Bronchial smooth muscle cell (primary cell): ENCODE data around the gene PLS3. TPM values are rescaled to one million over a fixed set of nuclear protein-coding genes. Genes with fewer than 3 reads are reported as not detected.

Experiments
- total RNA-seq: library from RNA; depleted of rRNA; stranded (reverse); fragments of >200 nt; gene quantifications from 2 replicates; pipeline ENCODE4 v1.2.1, GENCODE V29; 2014

PLS3 gene
- 141 and 182 TPM in 2 replicates for total RNA-seq

GRCh38 chrX:115560978-115561604 is at the start of gene PLS3:
Gene PLS3 (plus strand): TSS chrX:115561174. CDS start chrX:115610251, 49,077 bp downstream.

